Adrenal gland (tissue), 12 donors: Measurements from ENCODE around the gene TMEM132D. TPM values are rescaled to one million over a fixed set of nuclear protein-coding genes. Genes with fewer than 3 reads are reported as not detected.

Experiments used
- DNase-seq, 7 donors: peaks; one replicate each; pipeline ENCODE4 v3.0.0-alpha.2; 2019 to 2020
- H3K27ac ChIP-seq, 5 donors: fragments of 200-600 bp; sonication (generic) in 4 of 5; 1 replicate in 3 of 5; 2 replicates in 2 of 5; pipeline versions ENCODE4 v1.5.1 to v1.8.0; 2016 to 2020; ENCODE audit warnings: mild to moderate bottlenecking in 1 of 5
- H3K27me3 ChIP-seq: fragments of 200-600 bp; 2 replicates; pipeline ENCODE4 v1.8.0; 2021
- H3K36me3 ChIP-seq, 2 donors: fragments of 200-600 bp; replicated peaks in 1 of 2; 1 replicate in 1 of 2; 2 replicates in 1 of 2; pipeline versions ENCODE4 v1.5.1 to v1.8.0; 2018 to 2022
- H3K4me1 ChIP-seq, 2 donors: fragments of 200-600 bp; replicated peaks in 1 of 2; 1 replicate in 1 of 2; 2 replicates in 1 of 2; pipeline versions ENCODE4 v1.5.1 to v1.8.0; 2018 to 2021
- H3K4me3 ChIP-seq, 4 donors: fragments of 200-600 bp; sonication (generic) in 3 of 4; one replicate each; pipeline ENCODE4 v1.5.1; 2016 to 2018
- H3K9me3 ChIP-seq, 3 donors: fragments of 200-600 bp; sonication (generic) in 1 of 3; replicated peaks in 1 of 3; 1 replicate in 2 of 3; 2 replicates in 1 of 3; pipeline versions ENCODE4 v1.5.1 to v1.8.0; 2016 to 2021
- CTCF ChIP-seq, 6 experiments: fragments of 450-650 bp in 4 of 6; fragments of 200-600 bp in 2 of 6; sonication (generic) in 1 of 6; IDR thresholded peaks; 1 replicate in 5 of 6; 2 replicates in 1 of 6; pipeline versions ENCODE4 v1.5.1 to v1.8.0; 2016 to 2021; ENCODE audit warnings: antibody characterized with exemption in 6 of 6, mild to moderate bottlenecking in 2 of 6, moderate library complexity in 1 of 6
- POLR2A ChIP-seq, 2 donors: fragments of 450-650 bp; IDR thresholded peaks; one replicate each; pipeline ENCODE4 v1.6.1; 2017; ENCODE audit warnings: antibody characterized with exemption in 2 of 2, mild to moderate bottlenecking in 2 of 2, moderate library complexity in 1 of 2
- WGBS, 4 donors: extraction: QIAGEN DNeasy Blood & Tissue Kit in 2 of 4; methylation state at CpG; one replicate each; pipeline versions ENCODE4 v1.1.5 to v1.1.7; 2013 to 2017; 5-methylcytosine and 5-hydroxymethylcytosine counted together
- intact Hi-C, 2 donors: fragments of 100-400 bp; cut with DNase I; formaldehyde crosslinking; loops; one replicate each; pipeline versions ENCODE4 v1.14.1 to v1.15.0; 2022 to 2023
- polyA plus RNA-seq, 3 donors: library from polyadenylated mRNA; stranded (reverse); fragments of 200-250 nt in 2 of 3; fragments of 350-450 nt in 1 of 3; fragmentation: Illumina TruSeq in 1 of 3; extraction: RNeasy Lipid Tissue Mini Kit (QIAGEN cat#74804) in 1 of 3; gene quantifications; one replicate each; pipeline ENCODE4 v1.2.3, GENCODE V29; 2013 to 2014
- total RNA-seq, 9 donors: library from RNA; depleted of rRNA in 4 of 9; stranded (reverse); fragments of >200 nt in 4 of 9; fragments of 120-200 nt in 1 of 9; fragmentation: NEBNext Ultra II Directional in 1 of 9; extraction: Animal tissue kit (Norgen Biotek cat#: 25700) in 1 of 9; gene quantifications; one replicate each; pipeline versions ENCODE4 v1.1.0 to v1.2.4, GENCODE V29; 2013 to 2023
- donor health status: healthy with polysubstance abuse.
- donor health status: Bipolar disorder and iron deficiency.
- donor health status: DM: yes; HTN: yes; CAD: no.
- donor health status: DM: no; HTN: no; CAD: no.
- donor health status: DM: no; HTN: no; CAD: no.
- donor health status: DM: yes; HTN: yes; CAD: no.

Gene TMEM132D
- total and polyA plus RNA-seq, 12 donors = 0.03 to 0.83 (median 0.35) TPM; not detected in 8

DNA sequence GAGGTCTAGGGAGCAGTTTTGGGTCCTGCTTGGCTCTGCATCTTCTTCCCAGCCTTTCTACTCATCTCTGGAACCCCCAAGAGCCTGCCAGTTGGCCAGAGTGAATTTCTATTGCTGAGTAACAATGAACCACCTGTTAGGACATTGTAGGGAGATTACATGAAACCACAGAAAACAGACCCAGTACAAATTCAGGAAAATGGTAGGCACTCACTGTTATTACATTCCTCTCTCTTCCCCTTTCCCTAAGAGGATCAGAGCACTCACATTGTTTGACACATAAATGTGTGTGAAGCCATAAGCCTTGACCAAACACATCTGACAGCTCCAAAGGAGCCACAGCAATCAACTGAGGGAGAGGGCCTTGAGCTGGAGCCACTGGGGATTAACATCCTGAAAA, 216.1 kb downstream of the TMEM132D start:
- Histone ChIP-seq H3K9me3 (no peaks in the 10 kb centered on the region), H3K27ac (no peak overlapping the region), H3K4me1 (no peaks in the 10 kb centered on the region), H3K36me3 (no peaks in the 10 kb centered on the region), H3K4me3 (no peak overlapping the region), H3K27me3 (no peaks in the 10 kb centered on the region)
- intact Hi-C loops = no loop called here
- TF ChIP-seq CTCF (IDR thresholded peaks at IDR 0.05) = no peak
- TF ChIP-seq POLR2A (IDR thresholded peaks at IDR 0.05) = no peak
- DNase-seq = no peak

GRCh38 chr12:129681830-129682229, 222.0 kb downstream of the TMEM132D start:
- no peak overlapping the region for H3K27ac ChIP-seq
- no peaks in the 10 kb centered on the region for H3K4me1 ChIP-seq
- H3K4me3 ChIP-seq = no peak overlapping the region
- TF ChIP-seq CTCF (IDR thresholded peaks at IDR 0.05) (no peak), POLR2A (IDR thresholded peaks at IDR 0.05) (no peak)
- H3K27me3 ChIP-seq = no peaks in the 10 kb centered on the region
- H3K9me3 ChIP-seq = no peaks in the 10 kb centered on the region
- no peak for DNase-seq
- intact Hi-C loops = no loop called here
- H3K36me3 ChIP-seq = no peaks in the 10 kb centered on the region
- WGBS, 4 donors = 62 to 77% (median 66%) methylated on average over 2 of the region's 2 CpGs

DNA sequence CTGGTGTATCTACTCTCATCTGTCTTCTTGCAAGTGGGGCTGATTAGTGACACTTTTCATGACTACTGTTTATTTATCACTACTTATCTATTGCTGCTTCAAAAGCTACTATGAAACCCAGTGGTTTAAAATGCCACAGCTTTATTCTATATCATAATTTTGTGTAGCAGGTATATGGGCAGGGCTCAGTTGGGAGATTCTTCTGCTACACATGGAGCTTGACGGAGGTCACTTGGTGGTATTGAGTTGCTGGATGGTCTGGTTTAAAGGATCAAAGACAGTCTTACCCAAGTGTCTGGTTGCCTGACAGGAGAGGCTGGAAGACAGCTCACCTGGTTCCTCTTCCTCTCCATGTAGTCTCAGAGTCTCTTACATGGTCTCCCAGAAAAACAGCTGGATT, 222.7 kb downstream of the TMEM132D start:
- intact Hi-C loops = no loop called here
- no peak for DNase-seq
- H3K27me3 ChIP-seq = no peaks in the 10 kb centered on the region
- H3K36me3 ChIP-seq = no peaks in the 10 kb centered on the region
- no peak for TF ChIP-seq CTCF (IDR thresholded peaks at IDR 0.05)
- H3K4me3 ChIP-seq = no peak overlapping the region
- H3K9me3 ChIP-seq = no peaks in the 10 kb centered on the region
- no peaks in the 10 kb centered on the region for H3K4me1 ChIP-seq
- no peak overlapping the region for H3K27ac ChIP-seq
- 80 to 100% (median 88%) methylated on average over 1 of the region's 1 CpG for WGBS, 4 donors

DNA sequence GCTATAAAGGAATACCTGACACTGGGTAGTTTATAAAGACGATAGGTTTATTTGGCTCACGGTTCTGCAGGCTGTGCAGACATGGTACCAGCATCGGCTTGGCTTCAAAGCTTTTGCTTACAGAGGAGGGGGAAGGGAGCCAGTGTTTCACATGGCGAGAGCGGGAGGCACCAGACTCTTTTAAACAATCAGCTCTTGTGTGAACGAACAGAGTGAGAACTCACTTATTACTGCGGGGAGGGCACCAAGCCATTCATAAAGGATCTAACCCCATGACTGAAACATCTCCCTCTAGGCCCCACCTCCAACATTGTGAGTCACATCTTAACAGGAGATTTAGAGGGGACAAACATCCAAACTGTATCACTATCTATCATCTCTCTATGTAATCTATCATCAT, 227.4 kb downstream of the TMEM132D start:
- no peak for DNase-seq
- Histone ChIP-seq H3K9me3 (no peaks in the 10 kb centered on the region), H3K27ac (no peak overlapping the region), H3K4me1 (no peaks in the 10 kb centered on the region), H3K27me3 (no peaks in the 10 kb centered on the region), H3K36me3 (no peaks in the 10 kb centered on the region), H3K4me3 (no peak overlapping the region)
- TF ChIP-seq POLR2A (IDR thresholded peaks at IDR 0.05) (no peak), CTCF (IDR thresholded peaks at IDR 0.05) (no peak)
- intact Hi-C loops = no loop called here
- WGBS, 4 donors = 76 to 81% (median 79%) methylated on average over 7 of the region's 7 CpGs
